ENCODE data around the gene ZBTB17. TPM values are rescaled to one million over a fixed set of nuclear protein-coding genes. Genes with fewer than 3 reads are reported as not detected.
A peak's percentile ranks its signal among the peaks of the same experiment; 100 is the strongest.

The ZBTB17 gene
- total RNA-seq, 2 experiments from 2014 or later, result 52.9 to 53.4 TPM

GRCh38 chr1:15949453-15950245, 26.3 kb downstream of the ZBTB17 start:
- ChIA-PET CTCF (ENCODE audit: unreplicated experiment) (no interaction called here), POLR2A (no interaction called here)
- Histone ChIP-seq H3K4me2 (ENCODE audit: low read length) (peak overlapping the region; percentile 37), H3K36me3 (ENCODE audit: insufficient read depth, low read length) (peaks cover 79% of the 10 kb centered on the region), H2AFZ (ENCODE audit: low read length) (no peak overlapping the region), H3K27ac (ENCODE audit: low read depth, low read length, poor library complexity, severe bottlenecking) (no peak overlapping the region), H3K9me2 (ENCODE audit: insufficient read depth, low read length) (no peaks in the 10 kb centered on the region), H3K4me3 (ENCODE audit: low read depth, low read length, poor library complexity, severe bottlenecking) (no peak overlapping the region), H4K20me1 (ENCODE audit: insufficient read depth, low read length) (0 out of 2 replicates have a peak, but pooled peaks cover 10% of the 10 kb centered on the region), H3K9me3 (ENCODE audit: low read length) (no peaks in the 10 kb centered on the region), H3K4me1 (ENCODE audit: insufficient read depth, low read length, poor library complexity, severe bottlenecking) (peaks cover 42% of the 10 kb centered on the region), H3K79me2 (ENCODE audit: insufficient read depth, low read depth, low read length) (no peaks in the 10 kb centered on the region; the same call in 1 of the 2 replicates)
- DNase-seq (ENCODE audit: low spot score), result peak; percentile 60
- intact Hi-C loops (cut with micrococcal nuclease; ENCODE audit: unreplicated experiment), result loop anchor here (2.0 kb wide), 1 partner anchor 25 kb away; no protein-coding TSS in a partner anchor
- BruUV-seq (replicated peaks), result no TSS peak
- TF ChIP-seq CTCF (conservative IDR thresholded peaks at IDR 0.05; ENCODE audit: low read length) (no peak), EZH2phosphoT487 (IDR thresholded peaks at IDR 0.05; ENCODE audit: borderline replicate concordance, low read depth, low read length) (no peak)

GRCh38 chr1:15948595-15949452, 27.1 kb downstream of the ZBTB17 start:
- no peak for DNase-seq (ENCODE audit: low spot score)
- H3K4me3 ChIP-seq (ENCODE audit: low read depth, low read length, poor library complexity, severe bottlenecking), result no peak overlapping the region
- no peaks in the 10 kb centered on the region; the same call in 1 of the 2 replicates for H3K79me2 ChIP-seq (ENCODE audit: insufficient read depth, low read depth, low read length)
- no peak overlapping the region for H3K27ac ChIP-seq (ENCODE audit: low read depth, low read length, poor library complexity, severe bottlenecking)
- TSS peak; percentile 50 for BruUV-seq (replicated peaks)
- peaks cover 79% of the 10 kb centered on the region for H3K36me3 ChIP-seq (ENCODE audit: insufficient read depth, low read length)
- CTCF ChIA-PET (ENCODE audit: unreplicated experiment), result no interaction called here
- H4K20me1 ChIP-seq (ENCODE audit: insufficient read depth, low read length), result 0 out of 2 replicates have a peak, but pooled peaks cover 10% of the 10 kb centered on the region
- H2AFZ ChIP-seq (ENCODE audit: low read length), result no peak overlapping the region
- intact Hi-C loops (cut with micrococcal nuclease; ENCODE audit: unreplicated experiment), result loop anchor here (2.0 kb wide), 1 partner anchor 26 kb away; no protein-coding TSS in a partner anchor
- H3K4me2 ChIP-seq (ENCODE audit: low read length), result peak overlapping the region; percentile 37
- H3K4me1 ChIP-seq (ENCODE audit: insufficient read depth, low read length, poor library complexity, severe bottlenecking), result peaks cover 42% of the 10 kb centered on the region
- POLR2A ChIA-PET, result interaction anchor here (0.6 kb wide), 1 partner anchor 323 kb away, joined by 3 read pairs; no protein-coding TSS in a partner anchor
- H3K9me2 ChIP-seq (ENCODE audit: insufficient read depth, low read length), result no peaks in the 10 kb centered on the region
- no peaks in the 10 kb centered on the region for H3K9me3 ChIP-seq (ENCODE audit: low read length)
- no peak for TF ChIP-seq CTCF (conservative IDR thresholded peaks at IDR 0.05; ENCODE audit: low read length)
- TF ChIP-seq EZH2phosphoT487 (IDR thresholded peaks at IDR 0.05; ENCODE audit: borderline replicate concordance, low read depth, low read length), result no peak

All from OCI-LY7 (cell line).